Activated T-cell treated with anti-CD3 and anti-CD28 coated beads for 4 hours (primary cell): Measurements from ENCODE around the gene UBAC2.
"Not testable (repeated sequence)": the region's sequence is repeated elsewhere in the genome, so short reads cannot be mapped to it uniquely, and the experiment has no call there.

Experiments used
- DNase-seq: peaks from one replicate; pipeline ENCODE4 v3.0.0-alpha.2; 2020

UBAC2 gene

DNA sequence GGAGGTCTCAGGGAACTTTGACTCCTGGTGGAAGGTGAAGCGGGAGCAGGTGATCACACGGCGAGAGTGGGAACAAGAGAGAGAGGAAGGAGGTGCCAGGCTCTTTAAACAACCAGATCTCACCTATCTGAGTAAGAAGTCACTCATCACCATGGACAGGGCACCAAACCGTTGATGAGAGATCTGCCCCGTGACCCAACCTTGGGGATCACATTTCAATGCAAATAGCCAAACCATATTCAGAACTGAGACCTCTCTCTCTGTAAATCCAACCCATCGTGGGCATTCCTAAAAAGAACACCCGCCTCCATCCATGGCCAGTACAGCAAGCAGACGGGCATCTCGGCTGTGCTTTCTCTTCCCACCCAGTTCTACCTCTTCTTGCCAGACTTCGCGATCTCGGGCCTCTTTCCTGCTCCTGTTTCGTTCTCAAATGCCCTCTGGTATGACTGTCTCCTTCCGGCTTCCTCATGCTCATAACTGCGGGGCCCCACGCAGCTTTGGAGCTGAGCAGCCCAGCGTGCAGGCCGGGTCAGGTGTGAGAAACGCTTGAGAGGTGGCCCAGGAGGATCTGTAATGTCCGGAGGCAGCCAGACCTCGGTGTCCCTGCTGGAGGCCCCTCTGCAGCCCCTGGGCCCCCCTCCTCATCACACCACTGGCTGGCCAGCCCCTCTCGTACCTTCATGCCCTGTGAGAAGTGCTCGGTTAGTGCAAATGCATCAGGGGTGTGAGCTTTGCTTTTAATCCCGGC is 203.5 kb downstream of the UBAC2 start:
- no peak for DNase-seq

GRCh38 chr13:99405966-99406365 is 205.3 kb downstream of the UBAC2 start:
- DNase-seq, result no peak

GRCh38 chr13:99406799-99407201 is 206.1 kb downstream of the UBAC2 start:
- no peak for DNase-seq

DNA sequence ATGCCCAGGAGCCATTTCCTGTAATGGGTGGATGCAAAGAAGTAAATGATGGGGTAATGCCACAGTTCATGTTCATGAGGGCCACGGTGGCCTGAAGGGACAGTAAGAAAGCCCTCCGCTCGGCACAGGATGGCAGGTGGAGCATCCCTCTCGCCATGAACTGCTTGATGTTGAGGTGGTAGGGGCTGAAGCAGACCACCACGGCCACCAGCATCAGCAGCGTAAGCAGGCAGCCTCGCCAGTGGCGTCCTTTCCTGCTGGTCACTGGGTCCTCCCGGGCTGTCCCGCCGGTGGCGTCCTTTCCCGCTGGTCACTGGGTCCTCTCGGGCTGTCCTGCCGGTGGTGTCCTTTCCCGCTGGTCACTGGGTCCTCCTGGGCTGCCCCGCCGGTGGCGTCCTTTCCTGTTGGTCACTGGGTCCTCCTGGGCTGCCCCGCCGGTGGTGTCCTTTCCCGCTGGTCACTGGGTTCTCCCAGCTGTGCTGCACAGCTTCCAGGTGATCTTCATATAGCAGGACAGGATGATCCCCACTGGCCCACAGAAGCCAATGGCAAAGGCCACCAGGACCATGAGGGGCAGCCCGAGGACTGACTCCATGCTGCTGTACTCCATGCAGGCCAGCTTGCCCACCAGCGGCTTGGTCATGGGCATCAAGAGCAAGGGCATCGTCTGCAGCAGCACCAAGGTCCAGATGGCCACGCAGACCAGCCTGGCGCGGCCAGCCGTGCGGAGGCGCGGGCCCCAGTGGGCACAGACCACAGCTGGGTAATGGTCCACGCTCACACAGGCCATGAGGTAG is 207.4 kb downstream of the UBAC2 start:
- no peak for DNase-seq

GRCh38 chr13:99408703-99409000 is 208.0 kb downstream of the UBAC2 start:
- DNase-seq, result no peak

DNA sequence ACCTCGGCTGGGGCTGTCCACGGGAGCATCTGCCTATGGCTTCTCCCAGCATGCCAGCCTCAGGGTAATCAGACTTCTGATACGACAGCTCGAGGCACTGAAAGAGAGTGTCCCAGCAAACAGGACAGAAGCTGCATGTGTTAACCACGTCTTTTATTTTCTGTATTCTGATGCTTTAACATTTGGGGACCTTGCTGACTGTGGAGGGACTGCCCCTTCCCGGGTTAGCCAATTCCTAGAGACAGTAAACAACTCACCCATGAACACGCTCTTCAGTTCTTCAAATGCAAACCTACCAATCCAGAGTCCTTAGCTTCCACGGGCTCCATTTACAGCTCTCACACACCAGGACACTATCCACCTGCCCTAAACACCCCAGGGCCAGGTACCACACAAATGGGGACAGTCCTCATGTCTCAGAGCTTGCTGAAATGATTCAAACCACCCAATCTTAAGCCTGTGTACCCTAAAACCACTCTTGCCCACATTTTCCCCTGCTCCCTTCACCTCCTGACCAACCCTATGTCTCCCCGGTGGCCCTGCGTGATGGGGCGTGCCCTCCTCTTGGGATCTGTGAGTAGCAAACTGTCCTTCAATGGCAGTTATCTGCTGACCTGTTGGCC is 208.9 kb downstream of the UBAC2 start:
- DNase-seq, result not testable (repeated sequence)

DNA sequence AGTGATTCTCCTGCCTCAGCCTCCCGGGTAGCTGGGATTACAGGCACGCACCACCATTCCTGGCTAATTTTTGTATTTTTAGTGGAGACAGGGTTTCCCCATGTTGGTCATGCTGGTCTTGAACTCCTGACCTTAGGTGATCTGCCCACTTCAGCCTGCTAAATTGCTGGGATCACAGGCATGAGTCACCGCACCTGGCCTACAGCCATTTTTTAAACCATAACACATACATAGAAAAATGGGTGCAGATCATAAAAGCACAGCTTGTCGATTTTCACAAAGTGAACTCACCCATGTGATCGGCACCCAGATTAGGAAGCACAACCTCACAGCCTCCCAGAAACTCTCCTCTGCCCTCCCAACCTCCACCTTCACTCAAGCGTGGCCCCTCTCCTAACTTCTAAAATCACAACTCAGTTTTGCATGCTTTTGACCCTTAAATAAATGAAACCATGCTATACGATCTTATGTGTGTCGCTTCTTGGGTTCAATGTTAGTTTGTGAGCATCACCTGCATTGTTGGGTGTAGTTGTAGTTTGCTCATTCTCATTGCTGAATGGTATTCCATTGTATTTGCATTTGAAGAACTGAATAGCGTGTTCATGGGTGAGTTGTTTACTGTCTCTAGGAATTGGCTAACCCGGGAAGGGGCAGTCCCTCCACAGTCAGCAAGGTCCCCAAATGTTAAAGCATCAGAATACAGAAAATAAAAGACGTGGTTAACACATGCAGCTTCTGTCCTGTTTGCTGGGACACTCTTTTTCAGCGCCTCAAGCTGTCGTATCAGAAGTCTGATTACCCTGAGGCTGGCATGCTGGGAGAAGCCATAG is 210.2 kb downstream of the UBAC2 start:
- DNase-seq, result not testable (repeated sequence)

GRCh38 chr13:99412856-99413255 is 212.2 kb downstream of the UBAC2 start:
- no peak for DNase-seq

DNA sequence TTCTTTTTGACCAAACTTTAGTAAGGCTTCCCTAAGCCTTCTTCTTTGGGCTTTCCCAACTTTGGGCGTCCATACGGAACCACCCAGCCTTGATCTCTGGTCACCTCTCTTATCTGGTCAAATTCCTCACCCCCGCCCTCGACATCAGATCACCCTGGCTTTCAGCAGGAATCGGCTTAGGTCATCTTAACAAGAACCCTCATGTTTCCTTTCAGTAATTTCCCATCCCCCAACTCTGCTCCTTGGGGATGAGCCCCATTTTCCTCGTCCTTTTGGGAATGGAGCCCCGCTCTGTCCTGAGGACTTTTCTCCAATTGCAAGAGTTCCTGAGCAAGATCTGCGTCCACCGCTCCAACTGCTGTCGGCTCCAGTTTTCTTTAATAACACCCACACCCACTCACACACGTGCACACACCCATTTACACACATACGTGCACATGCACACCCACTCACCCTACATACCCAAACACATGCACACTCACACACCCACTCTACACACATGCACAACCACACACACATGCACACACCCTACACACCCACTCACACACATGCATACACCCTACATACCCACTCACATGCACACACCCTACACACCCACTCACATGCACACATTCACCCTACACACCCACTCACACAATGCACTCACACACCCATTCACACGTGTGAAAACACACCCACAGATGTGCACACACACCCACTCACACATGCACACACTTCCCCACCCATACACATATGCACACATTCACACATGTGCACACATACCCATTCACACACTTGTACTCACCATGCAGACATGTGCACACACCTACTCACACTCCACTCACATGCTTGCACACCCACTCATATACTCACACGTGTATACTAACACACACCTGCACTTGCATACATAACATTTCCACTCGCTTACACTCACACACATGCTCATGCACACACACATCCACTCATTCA is 213.7 kb downstream of the UBAC2 start:
- DNase-seq, result no peak

GRCh38 chr13:99415014-99415650 is 214.5 kb downstream of the UBAC2 start:
- DNase-seq, result no peak

GRCh38 chr13:99415851-99416331 is 215.2 kb downstream of the UBAC2 start:
- DNase-seq, result no peak

DNA sequence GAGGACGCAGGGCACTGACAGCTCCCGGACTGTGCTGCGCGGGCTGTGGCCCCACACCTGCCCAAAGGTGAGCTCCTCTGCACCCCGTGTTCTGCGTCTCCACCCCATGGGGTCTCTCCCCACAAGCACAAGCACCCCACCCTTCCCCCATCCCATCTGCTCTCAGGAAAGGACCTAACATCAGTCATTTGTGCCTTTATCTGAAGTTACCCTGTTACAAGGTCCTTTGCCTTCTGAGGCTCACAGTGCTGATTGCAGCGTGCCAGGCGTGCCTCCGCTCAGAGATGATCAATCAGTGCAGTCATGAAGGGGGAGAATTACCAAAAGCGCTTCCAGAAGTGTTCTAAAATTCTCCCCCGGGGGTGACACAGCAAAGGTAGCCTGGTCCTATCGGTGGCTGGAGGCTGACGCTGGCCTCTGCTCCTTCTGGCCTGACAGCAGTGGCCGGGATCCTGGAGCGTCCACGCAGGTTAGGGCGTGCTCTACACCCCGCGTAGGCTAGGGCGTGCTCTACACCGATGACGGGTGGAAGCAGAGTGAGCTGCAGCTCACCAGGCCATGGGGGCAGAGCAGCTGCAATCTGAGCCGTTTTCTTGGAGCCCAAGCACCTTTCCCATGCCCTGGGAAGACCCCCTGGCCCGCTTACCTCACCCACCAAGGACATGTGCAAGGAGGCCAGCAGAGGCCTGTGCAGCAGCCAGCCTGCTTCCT is 215.9 kb downstream of the UBAC2 start:
- no peak for DNase-seq

- no peak for DNase-seq
Measured at GRCh38 chr13:99417201-99418102, 216.8 kb downstream of the UBAC2 start.

- no peak for DNase-seq
Measured at GRCh38 chr13:99418103-99418842, 217.6 kb downstream of the UBAC2 start.

GRCh38 chr13:99418843-99419140 is 218.1 kb downstream of the UBAC2 start:
- DNase-seq, result no peak

GRCh38 chr13:99419591-99420243 is 219.1 kb downstream of the UBAC2 start:
- no peak for DNase-seq

DNA sequence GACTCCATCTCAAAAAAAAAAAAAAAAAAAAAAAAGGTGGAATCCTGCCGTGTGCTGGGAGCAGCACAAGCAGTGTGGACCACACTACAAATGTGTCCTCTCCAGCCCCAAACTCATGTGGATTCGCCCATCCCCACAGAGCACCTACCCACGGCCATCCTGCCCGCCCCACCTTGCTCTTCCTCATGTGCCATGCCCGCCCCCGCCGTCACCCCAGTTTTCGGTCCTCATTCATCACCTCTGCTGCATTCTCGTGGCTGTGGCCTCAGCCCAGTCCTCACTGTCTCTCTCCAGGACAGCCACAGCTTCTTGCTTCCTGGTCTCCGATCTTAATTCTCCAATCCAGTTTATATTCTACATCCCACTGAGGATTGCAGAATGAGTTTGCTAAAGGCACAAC is 220.6 kb downstream of the UBAC2 start:
- DNase-seq, result no peak
